Measurements from ENCODE around the gene SLC7A6.

SLC7A6 gene

DNA sequence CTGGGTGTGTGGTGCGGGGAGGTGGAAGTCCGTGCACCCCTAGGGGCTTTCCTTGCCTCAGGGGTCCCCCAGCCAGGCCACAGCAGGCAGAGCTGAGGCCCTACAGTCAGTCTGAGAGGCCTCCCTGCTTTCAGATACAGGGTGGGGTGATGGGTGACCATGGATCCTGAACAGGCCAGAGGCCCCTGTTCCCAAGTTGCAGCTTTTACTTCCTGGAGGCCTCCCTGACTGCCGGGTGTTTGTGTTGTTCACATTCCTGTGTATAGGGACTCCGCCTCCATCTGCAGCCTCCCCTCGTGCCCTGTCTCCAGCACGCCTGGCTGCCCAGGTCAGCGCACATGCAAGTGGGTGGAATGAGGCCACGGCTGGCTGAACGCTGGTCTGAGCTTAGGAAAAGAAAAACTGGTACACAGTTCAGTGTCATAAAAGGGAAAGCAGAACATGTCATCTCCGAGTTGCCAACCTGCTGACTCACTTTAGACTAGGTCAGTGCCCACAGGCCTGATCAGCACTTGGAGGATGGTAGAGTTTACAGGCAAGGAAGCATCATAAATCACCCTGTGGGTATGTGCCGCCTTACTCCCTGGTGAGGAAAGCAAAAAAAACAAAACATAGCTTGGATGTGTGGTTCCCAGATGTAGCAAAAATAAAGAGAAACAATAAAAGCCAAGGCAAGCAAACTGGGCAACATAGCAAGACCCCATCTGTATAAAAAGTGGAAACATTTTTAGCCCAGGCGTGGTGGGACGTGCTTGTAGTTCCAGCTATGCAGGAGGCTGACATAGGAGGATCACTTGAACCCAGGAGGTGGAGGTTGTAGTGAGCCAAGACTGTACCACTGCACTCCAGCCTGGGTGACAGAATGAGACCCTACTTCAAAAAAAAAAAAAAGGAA, 6.2 kb upstream of the SLC7A6 start:
- DNase-seq, result no peak

DNA sequence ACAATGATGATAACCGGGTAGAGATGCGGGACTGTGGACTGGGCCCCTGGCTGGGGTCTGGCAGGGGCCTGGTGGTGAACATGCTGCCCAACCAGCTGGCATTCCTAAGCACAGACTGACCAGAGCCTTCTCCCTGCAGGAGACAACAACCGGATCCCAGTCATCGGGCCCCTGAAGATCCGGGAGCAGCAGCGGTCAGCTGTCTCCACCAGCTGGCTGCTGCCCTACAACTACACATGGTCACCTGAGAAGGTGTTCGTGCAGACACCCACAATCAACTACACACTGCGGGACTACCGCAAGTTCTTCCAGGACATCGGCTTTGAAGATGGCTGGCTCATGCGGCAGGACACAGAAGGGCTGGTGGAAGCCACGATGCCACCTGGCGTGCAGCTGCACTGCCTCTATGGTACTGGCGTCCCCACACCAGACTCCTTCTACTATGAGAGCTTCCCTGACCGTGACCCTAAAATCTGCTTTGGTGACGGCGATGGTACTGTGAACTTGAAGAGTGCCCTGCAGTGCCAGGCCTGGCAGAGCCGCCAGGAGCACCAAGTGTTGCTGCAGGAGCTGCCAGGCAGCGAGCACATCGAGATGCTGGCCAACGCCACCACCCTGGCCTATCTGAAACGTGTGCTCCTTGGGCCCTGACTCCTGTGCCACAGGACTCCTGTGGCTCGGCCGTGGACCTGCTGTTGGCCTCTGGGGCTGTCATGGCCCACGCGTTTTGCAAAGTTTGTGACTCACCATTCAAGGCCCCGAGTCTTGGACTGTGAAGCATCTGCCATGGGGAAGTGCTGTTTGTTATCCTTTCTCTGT, 5.1 kb upstream of the SLC7A6 start:
- no peak for DNase-seq

DNA sequence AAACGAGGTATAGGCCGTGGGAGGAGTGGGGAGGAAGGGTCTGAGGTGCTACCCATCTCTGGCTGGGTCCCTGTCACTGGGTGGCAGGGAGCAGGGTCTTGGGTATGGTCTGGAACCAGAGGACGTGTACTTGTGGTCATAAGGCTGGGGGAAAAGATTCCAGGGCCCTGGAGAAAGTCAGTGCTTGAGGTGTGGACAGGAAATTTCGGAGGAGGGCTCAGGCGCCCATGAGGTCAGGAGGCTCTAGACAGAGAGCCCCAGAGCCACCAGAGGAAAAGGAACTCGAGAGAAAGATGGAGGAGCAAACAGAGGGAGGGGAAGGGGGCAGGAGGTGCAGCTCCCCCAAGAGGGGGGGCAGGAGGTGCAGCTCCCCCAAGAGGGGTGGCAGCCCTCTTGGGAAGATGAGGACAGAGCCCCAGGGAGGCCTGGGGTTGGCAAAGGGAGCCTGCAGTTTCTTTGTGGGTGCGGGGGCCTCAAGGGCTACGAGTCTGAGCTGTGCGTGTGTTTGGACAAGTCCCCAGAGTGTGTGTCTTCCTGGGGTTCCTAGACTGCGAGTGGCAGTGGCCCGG, 683 bp upstream of the SLC7A6 start:
- no peak for DNase-seq

DNA sequence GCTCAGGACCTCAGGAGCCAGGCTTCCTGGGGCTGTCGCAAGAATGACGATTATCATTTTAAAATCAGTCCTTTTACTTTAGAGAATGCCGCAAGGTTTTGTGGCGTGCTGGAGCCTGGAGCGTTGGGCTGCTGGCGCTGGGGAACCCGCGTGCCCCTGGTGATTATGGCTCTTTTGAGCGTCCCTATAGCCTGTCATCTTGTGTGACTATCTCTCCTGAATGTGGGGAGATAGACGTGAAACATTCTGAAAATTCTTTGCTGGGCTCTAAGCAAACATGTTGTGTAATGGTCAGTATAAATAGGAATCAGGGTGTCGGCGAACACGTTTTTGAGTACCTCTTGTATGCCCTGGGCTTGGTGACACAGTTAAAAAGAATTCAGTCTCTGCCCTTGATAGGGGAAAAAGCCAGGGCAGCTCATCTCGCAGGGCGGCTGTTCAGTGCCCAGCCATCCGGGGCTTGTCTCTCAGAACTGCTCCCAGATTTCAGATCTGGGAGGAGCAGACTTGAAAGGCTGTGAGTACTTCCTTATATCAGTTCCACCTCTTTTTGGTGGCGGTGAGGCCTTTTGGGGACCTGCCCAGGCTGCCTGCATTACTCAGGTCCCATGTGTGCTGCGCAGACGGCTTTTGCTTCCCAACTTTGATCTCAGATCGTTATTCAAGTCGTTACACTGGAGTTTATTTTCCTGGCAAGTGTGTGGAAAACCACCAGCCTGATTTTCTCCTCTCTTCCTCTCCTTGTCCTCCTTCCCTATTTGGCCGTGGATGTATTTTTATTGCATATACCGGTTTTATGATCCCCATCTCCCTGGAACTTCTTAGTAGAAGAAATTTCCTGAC, 973 bp downstream of the SLC7A6 start:
- DNase-seq, result no peak

DNA sequence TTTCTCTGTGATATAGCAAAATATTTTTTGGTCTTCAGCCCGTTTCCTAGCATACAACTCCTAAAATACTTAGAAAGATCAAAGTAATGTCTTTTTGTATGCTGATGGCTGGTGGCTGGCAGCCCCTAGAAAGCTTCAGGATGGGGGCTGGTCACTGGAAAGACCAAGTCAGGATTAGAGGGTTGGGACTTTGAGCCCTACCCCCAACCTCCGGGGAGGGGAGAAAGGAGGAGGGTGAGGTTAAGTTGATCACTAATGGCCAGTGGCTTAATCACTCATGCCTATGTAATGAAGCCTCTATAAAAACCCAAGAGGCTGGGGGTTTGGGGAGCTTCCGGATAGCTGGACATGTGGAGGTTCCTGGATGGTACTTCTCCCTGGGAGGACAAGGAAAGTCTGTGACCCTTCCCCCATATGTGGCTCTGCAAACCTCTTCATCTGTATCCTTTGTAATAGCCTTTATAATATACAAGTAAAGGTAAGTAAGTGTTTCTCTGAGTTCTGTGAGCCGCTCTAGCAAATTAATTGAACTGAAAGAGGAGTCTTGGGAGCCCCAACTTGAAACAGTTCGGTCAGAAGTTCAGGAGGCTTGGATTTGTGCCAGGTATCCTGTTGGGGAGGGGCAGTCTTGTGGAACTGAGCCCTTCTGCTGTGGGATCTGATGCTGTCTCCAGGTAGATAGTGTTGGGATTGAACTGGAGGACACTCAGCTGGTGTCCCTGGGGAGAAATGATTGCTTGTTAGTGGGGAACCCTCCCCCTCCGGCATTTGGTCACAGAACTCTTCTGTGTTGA, 3.5 kb downstream of the SLC7A6 start:
- DNase-seq, result no peak

DNA sequence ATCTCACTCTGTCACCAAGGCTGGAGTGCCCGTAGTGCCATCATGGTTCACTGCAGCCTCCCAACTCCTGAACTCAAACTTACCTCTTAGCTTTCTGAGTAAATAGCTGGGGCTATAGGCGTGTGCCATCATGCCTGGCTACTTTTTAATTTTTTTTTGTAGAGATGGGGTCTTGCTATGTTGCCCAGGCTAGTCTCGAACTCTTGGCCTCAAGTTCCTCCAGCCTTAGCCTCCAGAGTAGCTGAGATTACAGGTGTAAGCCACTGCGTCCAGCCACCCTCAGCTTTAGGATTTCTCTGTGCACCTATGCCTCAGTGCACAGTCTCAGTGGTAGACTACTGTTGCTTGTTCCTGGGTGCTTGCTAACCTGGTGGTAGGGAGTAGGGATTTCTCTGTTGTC, 5.5 kb downstream of the SLC7A6 start:
- no peak for DNase-seq

DNA sequence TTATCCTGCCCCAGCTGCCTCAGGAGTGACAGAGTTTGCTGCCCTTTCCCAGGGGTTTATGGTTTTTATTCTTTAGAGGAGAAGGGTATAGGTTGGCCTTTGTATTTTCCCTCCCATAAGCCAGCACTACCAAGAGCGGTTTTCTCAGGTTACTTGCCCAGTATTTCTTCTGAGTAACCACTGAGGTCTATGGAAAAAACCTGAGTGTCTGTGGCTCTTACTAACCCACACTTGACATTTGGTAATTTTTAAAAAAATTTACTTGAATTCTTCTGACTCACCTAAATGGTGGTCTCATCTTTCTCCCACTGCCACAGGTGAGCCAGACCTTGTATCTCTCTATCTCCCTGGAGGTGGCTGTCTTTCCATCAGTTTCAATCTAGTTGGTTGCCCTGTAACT, 6.0 kb downstream of the SLC7A6 start:
- DNase-seq, result no peak

DNA sequence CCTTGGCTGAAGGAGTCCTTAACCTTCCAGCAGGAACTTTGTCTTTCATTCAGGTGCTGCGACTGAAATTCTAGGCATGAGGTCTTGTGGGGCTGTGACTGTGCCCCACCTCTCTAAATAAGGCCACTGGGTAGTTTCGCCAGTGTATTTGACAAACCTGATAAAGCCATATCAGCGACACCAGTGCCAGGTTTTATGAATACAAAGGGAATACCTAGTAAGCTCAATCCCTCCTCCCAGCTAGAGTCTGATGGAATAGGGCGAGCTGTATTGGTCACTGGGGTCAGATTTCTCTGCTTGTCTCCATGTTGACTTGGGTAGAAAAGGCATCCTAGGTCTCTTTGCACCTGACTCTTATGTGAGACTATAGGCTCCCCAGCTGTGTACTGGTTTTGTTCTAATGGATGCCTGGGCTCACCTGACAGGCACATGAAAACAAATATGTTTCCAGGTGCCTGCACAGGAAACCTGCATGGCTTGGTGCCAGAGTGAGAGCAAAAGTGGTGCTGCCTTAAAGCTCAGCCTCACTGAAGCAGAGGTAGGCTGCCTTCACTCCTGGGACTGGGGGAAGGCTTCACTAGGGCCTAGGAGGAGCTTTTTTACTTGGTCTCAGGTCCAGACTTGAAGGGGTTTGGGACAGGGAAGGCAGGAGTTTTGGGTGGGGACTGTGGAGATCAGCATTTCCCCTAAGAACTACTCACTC, 8.3 kb downstream of the SLC7A6 start:
- DNase-seq, result peak; percentile 60

DNA sequence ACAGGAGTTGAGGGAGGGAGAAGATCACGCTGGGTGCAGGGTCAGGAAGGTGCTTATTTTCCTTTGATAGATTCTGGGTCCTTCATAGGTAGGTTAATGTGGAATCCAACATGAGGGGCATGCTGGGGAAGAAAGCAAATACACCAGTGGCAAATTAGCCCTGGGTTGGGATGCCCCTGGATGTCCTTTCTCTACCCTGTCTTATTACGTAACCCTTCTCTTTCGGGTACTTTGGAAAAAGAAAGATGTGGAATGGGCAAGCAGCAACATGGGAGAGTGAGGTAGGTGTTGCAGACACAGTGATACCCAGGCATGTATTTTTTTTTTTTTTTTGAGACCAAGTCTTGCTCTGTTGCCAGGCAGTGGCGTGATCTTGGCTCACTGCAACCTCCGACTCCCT, 9.1 kb downstream of the SLC7A6 start:
- DNase-seq, result no peak

DNA sequence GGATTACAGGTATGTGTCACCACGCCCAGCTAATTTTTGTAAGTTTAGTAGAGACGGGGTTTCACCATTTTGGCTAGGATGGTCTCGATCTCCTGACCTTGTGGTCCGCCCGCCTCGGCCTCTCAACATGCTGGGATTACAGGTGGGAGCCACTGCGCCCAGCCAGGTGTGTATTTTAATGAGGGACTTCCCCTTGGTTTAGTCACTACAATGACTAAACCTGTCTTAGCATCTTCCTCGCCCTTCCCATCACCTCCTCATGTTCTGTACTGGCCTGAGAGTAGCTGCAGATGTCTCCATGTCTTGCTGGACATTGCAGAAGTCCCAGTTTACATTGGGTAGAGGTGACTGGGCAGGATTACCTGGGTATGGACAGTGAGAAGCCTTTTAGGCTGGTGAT, 9.6 kb downstream of the SLC7A6 start:
- DNase-seq, result no peak

DNA sequence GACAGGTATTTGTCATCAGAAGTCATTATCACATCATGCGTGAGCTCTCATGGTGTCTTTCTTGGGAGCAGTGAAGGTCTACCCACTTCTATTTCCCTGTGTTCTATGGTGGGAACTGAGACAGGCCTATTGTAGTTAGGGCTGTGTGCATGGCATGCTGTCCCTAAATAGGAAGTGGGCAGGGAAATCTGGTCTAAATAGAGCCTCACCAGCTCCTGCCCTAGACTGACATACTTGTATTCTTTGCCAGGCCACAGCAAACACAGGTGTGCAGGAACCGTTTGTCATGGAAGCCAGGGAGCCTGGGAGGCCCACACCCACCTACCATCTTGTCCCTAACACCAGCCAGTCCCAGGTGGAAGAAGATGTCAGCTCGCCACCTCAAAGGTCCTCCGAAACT, 10.1 kb downstream of the SLC7A6 start:
- no peak for DNase-seq

DNA sequence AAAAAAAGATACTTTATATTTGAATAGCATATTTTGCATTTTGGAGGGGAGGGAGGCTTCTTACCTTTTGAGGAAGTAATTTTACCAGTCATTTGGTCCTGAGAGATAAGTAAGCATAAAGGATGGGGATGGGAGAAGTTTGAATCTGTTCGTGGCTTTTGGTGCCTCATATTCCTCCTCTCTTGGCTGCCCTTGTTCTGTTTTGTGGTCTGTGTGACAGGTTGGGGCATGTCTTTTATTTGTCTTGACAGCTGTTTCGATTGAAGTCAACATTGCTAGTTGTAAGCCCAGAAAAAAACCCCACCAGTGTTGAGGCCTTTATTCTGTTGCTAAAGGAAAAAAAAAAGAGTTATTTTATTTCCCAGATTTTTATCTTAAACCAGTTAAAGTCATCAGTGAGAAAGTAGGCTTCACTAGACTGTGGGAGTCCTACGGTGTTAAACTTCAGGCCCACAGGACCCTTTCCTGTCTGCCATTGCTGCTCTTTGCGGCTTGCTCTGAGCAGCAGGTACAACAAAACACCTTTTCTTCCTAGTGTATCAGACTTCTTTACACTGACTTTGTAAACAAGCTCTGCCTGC, 11.4 kb downstream of the SLC7A6 start:
- no peak for DNase-seq

DNA sequence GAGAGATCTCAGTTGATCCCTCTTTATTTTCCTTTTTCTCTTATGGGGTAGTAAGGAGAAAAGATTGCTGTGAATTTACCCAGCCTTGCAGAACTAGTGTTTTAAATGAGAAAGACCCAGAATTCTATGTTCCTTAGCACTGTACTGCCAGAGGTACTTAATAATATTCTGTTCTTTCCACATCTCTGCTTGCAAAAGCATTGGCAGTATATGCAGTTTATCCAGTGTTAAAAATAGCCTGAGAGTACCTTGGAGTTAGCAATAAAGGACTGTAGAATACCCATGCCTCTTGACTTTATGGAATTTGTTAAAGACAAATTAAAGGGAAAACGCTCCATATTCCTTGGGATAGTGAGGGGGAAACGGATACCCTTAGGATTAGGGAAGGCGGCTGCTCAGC, 11.9 kb downstream of the SLC7A6 start:
- no peak for DNase-seq

DNA sequence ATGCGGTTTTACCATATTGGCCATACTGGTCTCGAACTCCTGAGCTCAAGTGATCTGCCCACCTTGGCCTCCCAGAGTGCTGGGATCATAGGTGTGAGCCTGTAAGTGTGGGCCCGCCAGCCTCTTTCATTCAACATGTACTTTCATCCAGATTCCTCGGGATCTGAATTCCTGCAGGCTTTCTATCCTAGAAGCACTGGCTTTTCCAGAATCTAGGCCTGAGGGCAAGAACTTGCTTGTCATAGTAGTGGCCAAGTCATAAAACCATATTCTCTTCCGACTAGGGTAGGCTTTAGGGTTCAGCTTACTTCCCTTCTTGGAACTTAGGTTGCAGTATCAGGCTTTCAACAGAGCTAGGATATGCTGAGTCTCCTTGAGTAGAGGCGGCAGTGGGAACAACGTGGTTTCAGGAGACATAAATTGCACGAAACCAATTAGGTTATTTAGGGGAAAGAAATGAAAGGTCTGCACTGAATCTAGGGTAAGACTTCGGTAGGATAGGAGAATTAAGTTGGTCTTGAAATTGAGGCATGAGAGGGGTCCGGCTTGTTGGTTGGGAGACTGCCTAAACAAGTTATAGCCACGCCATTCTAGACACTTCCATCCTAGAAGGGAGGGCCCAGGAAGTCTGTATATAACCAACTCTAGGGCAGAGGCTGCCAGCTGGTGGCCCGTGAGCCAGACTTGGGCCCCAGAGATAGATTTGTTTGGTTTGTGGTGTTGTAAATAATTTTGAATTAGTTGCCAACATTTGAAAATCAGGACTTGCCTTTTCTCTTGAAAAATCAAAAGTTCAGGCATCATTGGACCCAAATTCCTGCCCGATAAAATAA, 15.6 kb downstream of the SLC7A6 start:
- DNase-seq, result no peak

DNA sequence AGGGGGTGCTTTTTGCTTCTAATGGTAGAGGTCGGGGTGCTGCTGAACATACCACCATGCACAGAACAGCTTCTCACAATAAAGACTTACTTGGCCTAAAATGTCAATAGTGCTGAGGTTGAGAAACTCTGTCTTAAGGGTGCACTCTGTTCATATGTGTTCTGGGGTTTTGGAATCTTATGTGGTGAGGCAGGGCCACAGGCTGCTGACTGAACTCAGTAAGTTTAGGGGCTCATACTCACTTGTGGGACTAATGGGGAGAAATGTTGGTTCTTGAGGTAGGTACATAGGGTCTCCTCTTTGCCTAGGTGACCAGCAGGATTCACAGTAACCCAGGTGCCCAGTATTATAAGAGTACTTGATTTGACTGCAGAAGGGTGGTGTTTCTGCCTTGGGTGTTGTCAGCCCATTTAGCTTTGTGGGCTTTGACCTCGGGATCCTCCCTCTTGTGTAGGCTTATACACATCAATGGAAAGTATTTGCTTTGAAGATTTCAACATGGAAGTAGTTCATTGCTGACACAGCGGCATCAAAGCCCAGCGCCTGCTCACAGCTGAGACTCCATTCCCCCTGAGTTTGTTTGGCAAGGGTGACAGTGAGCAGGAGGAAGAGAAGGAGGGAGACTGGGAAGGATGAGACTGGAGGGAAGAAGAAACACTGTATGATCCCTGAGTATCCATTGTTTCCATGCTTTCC, 17.2 kb downstream of the SLC7A6 start:
- DNase-seq, result no peak

DNA sequence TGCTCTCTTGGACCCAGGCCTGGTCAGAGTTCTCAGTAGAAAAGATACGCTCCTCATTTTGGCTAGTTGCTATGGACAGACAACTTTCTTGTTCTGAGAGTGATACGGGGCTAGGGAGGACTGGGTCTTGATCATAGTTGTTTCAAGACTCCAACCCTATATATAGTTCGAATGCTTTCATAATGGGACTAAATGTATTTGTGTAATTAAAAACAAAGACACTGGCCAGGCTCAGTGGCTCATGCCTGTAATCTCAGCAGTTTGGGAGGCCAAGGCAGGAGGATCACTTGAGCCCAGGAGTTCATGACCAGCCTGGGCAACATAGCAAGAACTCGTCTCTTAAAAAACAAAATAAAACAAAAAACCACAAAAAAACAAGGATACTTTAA, 17.7 kb downstream of the SLC7A6 start:
- no peak for DNase-seq

DNA sequence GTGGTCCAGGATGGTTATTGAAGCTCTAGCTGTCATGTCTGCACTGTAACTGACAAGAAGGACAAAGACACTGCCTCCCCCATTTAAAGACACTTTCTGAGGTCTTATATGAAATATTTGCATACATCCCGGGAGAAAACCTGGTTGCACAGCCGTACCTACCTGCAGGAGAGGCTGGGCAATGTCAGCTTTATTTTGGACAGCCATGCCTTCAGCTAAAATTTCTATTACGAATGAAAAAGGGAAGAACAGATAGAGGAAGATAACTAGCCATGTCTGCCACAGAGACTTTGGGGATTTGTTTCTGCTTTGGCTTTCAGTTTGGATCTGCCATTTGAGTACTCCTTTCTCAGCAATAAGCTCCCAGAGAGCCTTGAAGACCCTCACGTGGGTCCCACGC, 19.0 kb downstream of the SLC7A6 start:
- DNase-seq, result no peak

DNA sequence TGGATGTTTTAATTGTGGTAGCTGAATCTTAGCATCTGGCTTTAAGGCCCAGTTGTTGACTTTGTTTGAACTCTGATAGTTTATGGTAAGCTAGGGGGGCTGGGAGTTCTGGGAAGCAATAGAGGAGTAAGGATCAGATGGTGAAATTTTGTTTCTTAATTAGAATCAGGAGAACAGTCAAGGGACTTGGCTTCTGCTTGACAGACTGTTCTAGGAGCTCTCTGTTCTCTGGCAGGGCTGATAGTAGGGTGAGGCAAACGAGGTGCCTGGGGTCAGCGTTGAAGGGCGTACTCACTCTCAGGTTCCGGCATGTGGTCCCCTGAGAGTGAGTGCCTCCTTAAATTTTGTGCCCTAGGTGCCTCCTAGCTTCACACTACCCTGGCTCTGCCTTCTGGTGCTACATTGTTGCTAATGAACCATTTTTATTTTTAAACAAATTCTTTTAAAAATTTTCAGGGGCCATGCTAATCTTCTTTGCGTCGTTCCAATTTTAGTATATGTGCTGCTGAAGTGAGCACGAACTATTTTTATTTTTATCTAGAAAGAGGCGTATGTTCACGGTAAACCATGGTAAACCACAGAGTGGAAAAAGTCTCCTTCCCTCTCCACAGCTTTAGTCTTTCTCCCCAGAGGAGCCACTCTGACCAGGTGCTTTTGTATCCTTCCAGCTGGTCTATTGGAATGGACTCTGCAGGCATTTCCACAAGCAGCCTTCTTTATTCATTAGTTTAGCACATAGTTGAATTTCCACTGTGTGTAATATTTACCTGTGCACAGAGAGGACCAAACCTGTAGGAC, 19.7 kb downstream of the SLC7A6 start:
- DNase-seq, result no peak

DNA sequence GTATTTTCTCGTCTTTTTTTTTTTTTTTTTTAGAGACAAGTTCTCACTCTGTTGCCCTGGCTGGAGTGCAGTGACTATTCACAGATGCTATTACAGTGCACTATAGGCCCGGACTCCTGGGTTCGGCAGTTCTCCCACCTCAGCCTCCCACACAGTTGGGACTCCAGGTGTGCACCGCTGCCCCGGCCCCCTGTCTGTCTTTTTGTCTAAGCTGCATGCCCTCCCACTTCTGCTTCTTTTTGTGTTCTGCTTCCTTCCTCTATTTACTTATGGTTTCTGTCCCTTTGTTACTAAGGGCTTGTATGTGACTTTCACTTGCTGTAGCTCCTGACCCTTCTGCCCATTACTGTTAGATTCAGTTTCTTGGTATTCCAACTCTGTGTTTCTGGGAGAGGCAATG, 20.5 kb downstream of the SLC7A6 start:
- DNase-seq, result no peak
